Measurements from ENCODE around the gene NTRK3. TPM values are rescaled to one million over a fixed set of nuclear protein-coding genes. Genes with fewer than 3 reads are reported as not detected.

NTRK3 gene
- total RNA-seq, 1 experiment from 2014 or later, result not detected

DNA sequence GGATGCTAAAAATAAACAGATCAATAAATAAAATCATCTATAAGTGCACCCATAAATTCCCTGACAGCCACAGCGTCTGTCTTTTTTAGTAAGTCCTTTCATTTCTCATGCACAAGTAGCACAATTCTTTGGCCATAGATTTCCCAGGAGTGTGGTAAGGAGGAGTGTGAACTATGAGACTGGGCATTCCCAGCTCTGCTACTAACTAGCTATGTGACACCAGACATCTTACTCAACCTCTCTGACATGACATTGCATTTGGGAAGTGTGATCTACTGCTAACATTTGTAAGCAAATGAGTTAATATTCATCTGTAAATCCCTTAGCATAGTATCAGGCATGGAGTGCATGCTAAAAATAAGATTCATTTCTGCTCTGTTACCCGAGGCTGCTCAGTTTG is 301.7 kb downstream of the NTRK3 start:
- no peaks in the 10 kb centered on the region for H3K27me3 Mint-ChIP-seq (ENCODE audit: unreplicated experiment)
- no peak overlapping the region for H3K27ac Mint-ChIP-seq (ENCODE audit: unreplicated experiment)
- H3K36me3 Mint-ChIP-seq (ENCODE audit: insufficient read depth, unreplicated experiment), result no peaks in the 10 kb centered on the region
- intact Hi-C loops (cut with micrococcal nuclease; ENCODE audit: unreplicated experiment), result no loop called here
- no TSS peak for BruUV-seq (replicated peaks)
- CTCF ChIA-PET, result no interaction called here
- TF ChIP-seq, protein P1, sequence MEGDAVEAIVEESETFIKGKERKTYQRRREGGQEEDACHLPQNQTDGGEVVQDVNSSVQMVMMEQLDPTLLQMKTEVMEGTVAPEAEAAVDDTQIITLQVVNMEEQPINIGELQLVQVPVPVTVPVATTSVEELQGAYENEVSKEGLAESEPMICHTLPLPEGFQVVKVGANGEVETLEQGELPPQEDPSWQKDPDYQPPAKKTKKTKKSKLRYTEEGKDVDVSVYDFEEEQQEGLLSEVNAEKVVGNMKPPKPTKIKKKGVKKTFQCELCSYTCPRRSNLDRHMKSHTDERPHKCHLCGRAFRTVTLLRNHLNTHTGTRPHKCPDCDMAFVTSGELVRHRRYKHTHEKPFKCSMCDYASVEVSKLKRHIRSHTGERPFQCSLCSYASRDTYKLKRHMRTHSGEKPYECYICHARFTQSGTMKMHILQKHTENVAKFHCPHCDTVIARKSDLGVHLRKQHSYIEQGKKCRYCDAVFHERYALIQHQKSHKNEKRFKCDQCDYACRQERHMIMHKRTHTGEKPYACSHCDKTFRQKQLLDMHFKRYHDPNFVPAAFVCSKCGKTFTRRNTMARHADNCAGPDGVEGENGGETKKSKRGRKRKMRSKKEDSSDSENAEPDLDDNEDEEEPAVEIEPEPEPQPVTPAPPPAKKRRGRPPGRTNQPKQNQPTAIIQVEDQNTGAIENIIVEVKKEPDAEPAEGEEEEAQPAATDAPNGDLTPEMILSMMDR (IDR thresholded peaks at IDR 0.05; ENCODE audit: unreplicated experiment), result no peak
- no peak overlapping the region for H3K4me3 Mint-ChIP-seq (ENCODE audit: low read depth, unreplicated experiment)
- no peaks in the 10 kb centered on the region for H3K4me1 Mint-ChIP-seq (ENCODE audit: low read depth, unreplicated experiment)
- no peak for DNase-seq
- peaks cover 18% of the 10 kb centered on the region for H3K9me3 Mint-ChIP-seq (ENCODE audit: low read depth, unreplicated experiment)

GRCh38 chr15:87952736-87953287 is 303.7 kb downstream of the NTRK3 start:
- Mint-ChIP-seq H3K27ac (ENCODE audit: unreplicated experiment) (no peak overlapping the region), H3K9me3 (ENCODE audit: low read depth, unreplicated experiment) (peaks cover 16% of the 10 kb centered on the region), H3K36me3 (ENCODE audit: insufficient read depth, unreplicated experiment) (no peaks in the 10 kb centered on the region), H3K27me3 (ENCODE audit: unreplicated experiment) (no peaks in the 10 kb centered on the region), H3K4me3 (ENCODE audit: low read depth, unreplicated experiment) (no peak overlapping the region), H3K4me1 (ENCODE audit: low read depth, unreplicated experiment) (no peaks in the 10 kb centered on the region)
- no TSS peak for BruUV-seq (replicated peaks)
- intact Hi-C loops (cut with micrococcal nuclease; ENCODE audit: unreplicated experiment), result no loop called here
- no peak for DNase-seq
- TF ChIP-seq, protein P1 (IDR thresholded peaks at IDR 0.05; ENCODE audit: unreplicated experiment), result no peak
- CTCF ChIA-PET, result no interaction called here

DNA sequence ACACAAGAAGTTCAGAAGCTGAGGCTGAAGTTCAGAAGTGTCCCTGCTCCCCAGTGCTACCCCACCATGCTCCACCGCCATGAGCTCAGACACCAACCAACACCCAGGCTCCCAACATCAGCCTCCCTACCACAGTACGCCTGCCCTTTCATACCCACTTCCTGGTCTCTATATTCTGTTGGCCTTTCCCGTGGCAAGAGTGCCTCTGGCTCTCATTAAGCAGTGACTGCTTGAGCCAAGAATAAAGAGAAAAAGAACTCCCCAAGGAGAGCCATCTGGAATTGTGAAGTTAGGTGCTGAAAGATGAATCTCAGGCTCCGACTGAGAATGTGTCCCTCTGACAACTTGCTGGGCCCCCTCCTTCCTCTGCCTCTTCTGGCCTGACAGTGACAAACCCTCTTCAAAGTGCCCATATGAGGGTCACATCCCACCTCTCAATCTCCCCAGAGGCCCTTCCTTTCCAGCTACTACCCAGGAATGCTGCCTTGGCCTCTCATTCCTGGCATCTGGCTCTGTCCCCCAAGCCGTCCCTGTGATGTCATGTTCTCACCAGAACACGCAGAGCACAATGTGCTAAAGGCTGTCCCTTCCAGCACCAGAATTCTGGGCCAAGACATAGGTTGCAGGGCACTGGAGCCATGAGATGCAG is 306.8 kb downstream of the NTRK3 start:
- H3K27ac Mint-ChIP-seq (ENCODE audit: unreplicated experiment), result no peak overlapping the region
- H3K36me3 Mint-ChIP-seq (ENCODE audit: insufficient read depth, unreplicated experiment), result no peaks in the 10 kb centered on the region
- TF ChIP-seq, protein P1 (IDR thresholded peaks at IDR 0.05; ENCODE audit: unreplicated experiment), result no peak
- CTCF ChIA-PET, result no interaction called here
- DNase-seq, result no peak
- peaks cover 18% of the 10 kb centered on the region for H3K9me3 Mint-ChIP-seq (ENCODE audit: low read depth, unreplicated experiment)
- intact Hi-C loops (cut with micrococcal nuclease; ENCODE audit: unreplicated experiment), result no loop called here
- H3K27me3 Mint-ChIP-seq (ENCODE audit: unreplicated experiment), result no peaks in the 10 kb centered on the region
- BruUV-seq (replicated peaks), result no TSS peak
- H3K4me3 Mint-ChIP-seq (ENCODE audit: low read depth, unreplicated experiment), result no peak overlapping the region
- no peaks in the 10 kb centered on the region for H3K4me1 Mint-ChIP-seq (ENCODE audit: low read depth, unreplicated experiment)

DNA sequence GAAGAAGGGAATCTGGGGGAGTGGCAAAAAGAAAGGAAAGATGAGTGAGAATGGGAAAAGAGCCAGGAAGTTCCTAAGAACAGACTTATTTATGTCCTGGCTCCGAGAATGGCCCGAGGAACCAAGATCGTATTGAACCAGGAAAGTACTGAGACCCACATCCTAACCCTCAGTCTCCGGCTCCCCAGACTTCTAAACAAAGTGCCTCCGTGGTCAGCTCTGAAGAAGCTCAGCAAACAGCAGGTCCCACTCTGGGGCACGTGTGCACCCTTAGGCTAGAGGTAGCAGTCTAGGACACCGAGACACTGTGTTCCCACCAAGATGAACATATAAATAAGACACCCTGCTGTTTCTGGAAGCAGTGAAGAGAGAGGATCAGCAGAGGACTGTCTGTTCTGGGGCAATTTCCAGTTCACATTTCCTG is 307.4 kb downstream of the NTRK3 start:
- no peak overlapping the region for H3K4me3 Mint-ChIP-seq (ENCODE audit: low read depth, unreplicated experiment)
- no peaks in the 10 kb centered on the region for H3K36me3 Mint-ChIP-seq (ENCODE audit: insufficient read depth, unreplicated experiment)
- CTCF ChIA-PET, result no interaction called here
- peaks cover 18% of the 10 kb centered on the region for H3K9me3 Mint-ChIP-seq (ENCODE audit: low read depth, unreplicated experiment)
- H3K27me3 Mint-ChIP-seq (ENCODE audit: unreplicated experiment), result no peaks in the 10 kb centered on the region
- TF ChIP-seq, protein P1 (IDR thresholded peaks at IDR 0.05; ENCODE audit: unreplicated experiment), result no peak
- no peaks in the 10 kb centered on the region for H3K4me1 Mint-ChIP-seq (ENCODE audit: low read depth, unreplicated experiment)
- intact Hi-C loops (cut with micrococcal nuclease; ENCODE audit: unreplicated experiment), result no loop called here
- BruUV-seq (replicated peaks), result no TSS peak
- no peak overlapping the region for H3K27ac Mint-ChIP-seq (ENCODE audit: unreplicated experiment)
- no peak for DNase-seq
